Stimulated activated naive CD8-positive, alpha-beta T cell treated with anti-CD3 and anti-CD28 coated beads, Interleukin-15, amount 100 ng/mL, for 72 hours (primary cell): Measurements from ENCODE around the gene AFF1.
"Not testable (repeated sequence)": the region's sequence is repeated elsewhere in the genome, so short reads cannot be mapped to it uniquely, and the experiment has no call there.

Experiments
- ATAC-seq: fragments of 150-1000 bp; cut with Tn5 transposase; 2 replicates; pipeline ENCODE4 v1.10.0; 2021; ENCODE audit warnings: mild to moderate bottlenecking, moderate library complexity
- DNase-seq, 2 donors: peaks; one replicate each; pipeline ENCODE4 v3.0.0; 2021 to 2022
- H3K27ac Mint-ChIP-seq, 2 donors: one replicate each; pipeline ENCODE4 v1.8.0; 2022; ENCODE audit warnings: mild to moderate bottlenecking in 2 of 2, mixed read lengths in 2 of 2, moderate library complexity in 2 of 2
- H3K27me3 Mint-ChIP-seq: one replicate; pipeline ENCODE4 v1.8.0; 2022; ENCODE audit warnings: mixed read lengths
- H3K4me1 Mint-ChIP-seq: one replicate; pipeline ENCODE4 v1.8.0; 2022; ENCODE audit warnings: mild to moderate bottlenecking, mixed read lengths
- H3K4me3 Mint-ChIP-seq, 2 donors: one replicate each; pipeline ENCODE4 v1.8.0; 2022; ENCODE audit warnings: mild to moderate bottlenecking in 2 of 2, mixed read lengths in 2 of 2, moderate library complexity in 1 of 2
- H3K9me3 Mint-ChIP-seq, 2 donors: one replicate each; pipeline ENCODE4 v1.8.0; 2022; ENCODE audit warnings: mixed read lengths in 2 of 2

Gene AFF1

DNA sequence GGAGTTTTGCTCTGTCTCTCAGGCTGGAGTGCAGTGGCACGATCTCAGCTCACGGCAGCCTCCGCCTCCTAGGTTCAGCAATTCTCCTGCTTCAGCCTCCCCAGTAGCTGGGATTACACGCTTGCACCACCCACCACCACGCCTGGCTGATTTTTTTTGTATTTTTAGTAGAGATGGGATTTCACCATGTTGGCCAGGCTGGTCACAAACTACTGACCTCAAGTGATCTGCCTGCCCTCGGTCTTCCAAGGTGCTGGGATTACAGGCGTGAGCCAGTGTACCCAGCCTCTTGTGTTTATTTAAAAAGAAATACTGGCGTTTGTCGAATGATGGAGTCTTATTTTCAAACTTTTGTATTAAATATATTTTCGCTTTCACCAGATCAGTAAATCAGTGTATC is 137.7 kb downstream of the AFF1 start:
- ATAC-seq, H3K4me3 Mint-ChIP-seq, H3K27ac Mint-ChIP-seq: not testable (repeated sequence)

DNA sequence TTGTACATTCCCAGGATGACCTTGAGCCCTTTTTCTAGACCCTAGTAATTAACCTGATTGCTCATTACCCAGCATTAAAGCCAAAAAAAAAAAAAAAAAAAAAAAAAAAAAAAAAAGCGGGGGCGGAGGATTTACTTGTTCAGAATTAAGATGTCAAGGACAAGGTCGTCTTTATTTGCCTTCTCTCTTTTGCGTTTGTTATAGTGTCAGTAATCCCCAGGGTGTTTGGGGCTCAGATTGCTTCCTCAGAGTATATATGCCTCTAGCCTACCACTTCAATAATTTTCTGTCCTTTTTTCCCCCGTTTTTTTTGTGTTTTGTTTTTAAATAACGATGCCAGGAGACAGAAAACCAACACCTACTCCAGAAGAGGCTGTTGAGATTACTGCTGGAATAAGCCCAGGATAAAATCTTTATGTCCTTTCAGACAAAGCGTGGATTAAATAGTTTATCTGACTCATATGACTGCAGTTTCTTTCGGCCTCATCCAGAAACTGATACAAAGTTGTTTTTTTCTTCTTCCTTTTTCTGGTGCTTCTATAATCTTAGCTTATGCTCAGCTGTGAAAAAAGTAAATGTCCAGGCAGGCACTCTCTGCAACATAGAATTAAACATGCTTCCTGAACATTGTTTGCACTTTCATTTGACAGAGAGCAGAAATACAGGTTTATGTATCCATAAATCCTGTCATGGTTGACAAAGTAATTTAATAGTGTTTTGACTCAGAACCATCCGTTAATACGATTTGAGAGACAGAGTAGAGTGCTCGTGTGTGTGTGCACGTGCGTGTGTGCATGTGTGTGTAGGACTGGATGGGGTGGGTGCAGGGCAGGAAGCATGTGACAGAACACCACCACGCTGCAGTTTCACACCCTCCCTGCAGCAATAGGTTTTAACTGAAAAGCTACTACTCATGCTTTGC is 138.6 kb downstream of the AFF1 start:
- ATAC-seq (peak; percentile 95), DNase-seq (peak; percentile 29 to 52)
- Mint-ChIP-seq H3K27me3 (no peaks in the 10 kb centered on the region), H3K4me3 (peak overlapping the region; percentile 69 to 80), H3K27ac (peak overlapping the region; percentile 19 to 56), H3K9me3 (no peaks in the 10 kb centered on the region), H3K4me1 (peaks cover 49% of the 10 kb centered on the region)

More for the DNA sequence above, 137.7 kb downstream of the AFF1 start:
- DNase-seq, H3K27me3 Mint-ChIP-seq, H3K9me3 Mint-ChIP-seq: not testable (repeated sequence)
- H3K4me1 Mint-ChIP-seq = peaks cover 49% of the 10 kb centered on the region

DNA sequence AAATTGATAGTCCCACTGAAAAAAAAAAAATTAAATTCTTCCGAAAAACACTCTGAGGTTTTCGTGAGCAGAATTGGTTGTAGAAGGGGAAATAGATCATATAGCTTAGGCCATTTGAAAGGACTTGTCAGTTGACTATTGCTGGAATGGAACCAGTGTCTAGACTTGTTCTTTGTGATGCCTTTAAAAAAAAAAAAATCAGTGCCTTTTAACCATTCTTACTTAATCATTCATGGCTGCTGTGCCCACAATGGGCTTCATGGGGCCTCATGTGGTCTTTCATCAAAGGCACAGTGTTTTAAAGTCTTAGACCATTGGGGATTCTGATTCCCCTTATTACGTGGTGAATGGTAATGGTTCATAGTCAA is 139.3 kb downstream of the AFF1 start:
- Mint-ChIP-seq H3K4me1 (peaks cover 49% of the 10 kb centered on the region), H3K9me3 (no peaks in the 10 kb centered on the region), H3K27ac (peak overlapping the region in 1 of 2 donors; percentile 6), H3K4me3 (peak overlapping the region; percentile 69 to 80), H3K27me3 (no peaks in the 10 kb centered on the region)
- DNase-seq (peak in 1 of 2 donors; percentile 49), ATAC-seq (peak; percentile 86)

DNA sequence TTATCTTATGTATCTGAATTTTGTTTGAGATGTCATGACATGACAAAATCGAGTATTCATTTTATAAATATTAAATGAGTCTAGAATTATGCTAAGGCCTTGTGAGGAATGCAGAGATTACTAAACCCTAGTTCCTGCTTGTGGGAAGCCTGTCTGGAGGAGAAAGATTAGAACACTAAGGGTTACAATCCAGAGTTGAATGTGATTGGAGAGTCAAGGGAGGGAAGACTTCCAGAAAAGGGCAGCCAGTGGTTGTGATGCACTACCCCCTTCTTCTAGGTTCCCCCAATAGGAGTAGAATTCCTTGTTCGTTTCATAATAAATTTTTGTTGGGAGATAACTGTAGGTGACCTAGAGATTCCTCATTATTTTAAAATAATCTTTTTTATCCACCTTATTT is 141.1 kb downstream of the AFF1 start:
- ATAC-seq = no peak
- no peaks in the 10 kb centered on the region for H3K27me3 Mint-ChIP-seq
- no peak overlapping the region for H3K4me3 Mint-ChIP-seq
- DNase-seq = no peak
- peaks cover 55% of the 10 kb centered on the region for H3K4me1 Mint-ChIP-seq
- no peak overlapping the region for H3K27ac Mint-ChIP-seq
- no peaks in the 10 kb centered on the region for H3K9me3 Mint-ChIP-seq

DNA sequence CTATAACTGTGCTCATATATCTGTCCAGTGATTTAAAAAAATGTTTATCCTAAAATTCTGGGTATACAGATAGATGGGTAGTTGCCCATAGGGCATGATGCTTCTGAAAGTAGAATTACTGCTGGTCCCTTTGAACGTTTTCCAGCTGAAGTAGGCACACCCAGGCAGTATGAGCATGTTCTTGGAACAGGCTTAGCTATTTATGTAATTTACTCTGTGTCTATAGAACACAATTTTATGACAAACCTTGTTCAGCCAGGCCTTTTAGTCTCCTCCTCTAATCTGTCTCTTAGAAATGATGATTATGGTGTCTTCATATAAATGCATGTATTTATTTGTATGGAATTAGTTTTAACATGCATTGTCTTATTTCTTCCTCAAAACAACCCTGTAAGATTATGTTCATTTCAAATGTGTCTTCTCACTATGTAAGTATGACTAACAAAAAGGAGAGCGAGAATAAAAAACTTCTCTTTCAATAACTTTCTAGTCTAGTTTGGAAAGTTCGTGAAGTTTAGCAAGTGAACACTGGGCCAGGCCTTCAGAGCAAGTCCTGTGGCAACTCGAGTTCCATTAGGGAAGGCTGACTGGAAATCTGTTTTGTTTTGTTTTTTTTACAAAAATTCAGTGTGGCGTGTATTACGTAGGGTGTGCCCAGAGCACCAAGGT is 142.0 kb downstream of the AFF1 start:
- H3K4me1 Mint-ChIP-seq = peaks cover 47% of the 10 kb centered on the region
- no peak overlapping the region for H3K4me3 Mint-ChIP-seq
- DNase-seq = no peak
- no peaks in the 10 kb centered on the region for H3K9me3 Mint-ChIP-seq
- H3K27ac Mint-ChIP-seq = no peak overlapping the region
- no peaks in the 10 kb centered on the region for H3K27me3 Mint-ChIP-seq
- ATAC-seq = no peak

DNA sequence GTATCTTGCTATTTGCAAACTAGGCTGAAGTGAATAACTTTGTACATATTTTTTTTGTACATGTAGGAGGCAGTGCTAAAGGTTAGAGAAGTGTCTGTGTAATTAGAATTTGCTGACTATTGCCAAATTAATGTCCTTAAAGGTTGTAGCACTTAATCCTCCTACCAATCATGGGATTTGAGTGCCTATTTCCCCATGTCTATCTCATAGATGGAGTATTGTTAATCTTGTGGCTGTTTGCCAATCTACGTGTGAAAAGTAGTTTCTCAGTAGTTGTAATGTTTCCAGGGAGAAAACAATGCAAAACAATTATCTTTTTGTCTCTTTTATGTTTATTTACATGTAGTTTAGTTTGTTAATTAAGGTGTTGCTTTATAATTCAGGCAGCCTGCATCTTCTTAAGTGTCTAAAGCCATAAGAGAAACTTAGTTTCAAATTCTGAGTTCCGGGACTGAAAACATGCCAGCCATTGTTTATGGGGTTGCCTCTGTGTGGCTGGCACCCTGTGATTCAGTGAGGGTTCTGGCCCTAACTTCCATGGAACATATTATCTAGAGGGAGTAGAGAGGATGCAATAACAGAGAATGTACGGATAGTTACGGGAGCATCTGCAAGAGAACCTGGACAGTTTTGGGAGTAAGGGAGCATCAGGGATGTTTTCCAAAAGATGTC is 143.2 kb downstream of the AFF1 start:
- no peaks in the 10 kb centered on the region for H3K9me3 Mint-ChIP-seq
- DNase-seq (no peak), ATAC-seq (no peak)
- H3K27ac Mint-ChIP-seq = no peak overlapping the region
- peaks cover 39% of the 10 kb centered on the region for H3K4me1 Mint-ChIP-seq
- H3K27me3 Mint-ChIP-seq = no peaks in the 10 kb centered on the region
- H3K4me3 Mint-ChIP-seq = no peak overlapping the region

DNA sequence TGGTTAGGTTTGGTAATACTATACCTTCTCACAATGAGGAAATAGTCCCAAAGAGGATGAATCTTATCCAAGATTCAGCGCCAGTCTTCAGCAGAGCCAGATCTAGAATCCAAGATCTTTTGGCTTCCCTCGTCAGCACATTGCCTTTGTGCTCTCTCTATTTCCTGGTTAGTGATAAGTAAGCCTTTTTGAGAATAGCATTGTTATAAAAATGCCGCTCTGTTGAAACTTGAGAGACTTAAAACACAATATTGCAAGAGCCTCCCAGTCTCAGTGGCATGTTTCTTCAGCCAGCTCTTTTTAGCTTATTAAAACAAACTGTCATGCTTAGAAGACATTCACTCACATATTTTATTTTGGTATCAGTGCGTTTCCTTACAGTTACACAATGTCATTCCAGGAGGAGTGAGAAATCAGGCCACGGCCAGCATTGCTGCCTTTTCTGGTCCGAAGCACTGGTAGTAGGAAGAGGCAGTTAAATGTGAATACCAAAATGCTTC is 144.2 kb downstream of the AFF1 start:
- Mint-ChIP-seq H3K27ac (no peak overlapping the region), H3K4me3 (no peak overlapping the region), H3K27me3 (no peaks in the 10 kb centered on the region), H3K4me1 (peaks cover 33% of the 10 kb centered on the region), H3K9me3 (no peaks in the 10 kb centered on the region)
- ATAC-seq = no peak
- no peak for DNase-seq

DNA sequence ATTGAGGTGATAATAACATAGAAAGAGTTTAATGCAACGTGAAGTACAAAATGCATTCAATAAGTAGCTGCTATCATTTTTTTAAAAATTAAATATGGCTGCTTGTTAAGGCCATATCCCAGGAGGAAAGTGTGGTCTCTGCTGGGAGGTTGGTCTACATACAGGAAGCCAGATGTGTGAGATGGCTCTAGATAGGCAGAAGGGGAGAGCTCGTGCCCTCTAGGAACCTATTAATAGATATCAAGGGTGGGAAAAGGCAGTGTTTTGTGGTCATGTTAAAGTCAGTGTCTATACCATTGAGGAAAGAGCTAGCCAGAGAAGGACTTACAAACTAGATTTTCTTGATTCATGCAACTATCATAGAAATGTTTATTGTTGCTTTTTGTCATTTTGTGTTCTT is 145.2 kb downstream of the AFF1 start:
- no peak overlapping the region for H3K4me3 Mint-ChIP-seq
- ATAC-seq (no peak), DNase-seq (no peak)
- peaks cover 34% of the 10 kb centered on the region for H3K4me1 Mint-ChIP-seq
- H3K27me3 Mint-ChIP-seq = no peaks in the 10 kb centered on the region
- no peak overlapping the region for H3K27ac Mint-ChIP-seq
- no peaks in the 10 kb centered on the region for H3K9me3 Mint-ChIP-seq

DNA sequence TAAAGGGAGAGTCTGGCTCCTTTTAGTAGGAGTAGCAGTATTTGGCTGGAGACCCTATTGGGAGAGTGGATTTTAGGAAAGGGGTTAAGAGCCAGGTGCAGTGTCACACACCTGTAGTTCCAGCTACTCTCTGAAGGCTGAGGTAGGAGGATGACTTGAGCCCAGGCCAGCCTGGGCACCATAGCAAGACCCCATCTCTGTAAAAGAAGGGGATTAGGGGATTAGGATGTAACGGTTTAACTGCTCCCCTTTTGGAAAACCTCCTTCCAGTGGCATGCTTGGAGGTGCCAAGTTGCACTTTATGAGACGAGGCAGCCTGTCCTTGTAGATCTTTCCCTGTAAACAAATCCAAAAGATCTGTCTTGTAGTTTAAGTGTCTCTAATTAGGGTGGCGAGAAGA is 145.7 kb downstream of the AFF1 start:
- DNase-seq (no peak), ATAC-seq (no peak)
- peaks cover 31% of the 10 kb centered on the region for H3K4me1 Mint-ChIP-seq
- H3K27me3 Mint-ChIP-seq = no peaks in the 10 kb centered on the region
- H3K9me3 Mint-ChIP-seq = no peaks in the 10 kb centered on the region
- no peak overlapping the region for H3K27ac Mint-ChIP-seq
- no peak overlapping the region for H3K4me3 Mint-ChIP-seq

DNA sequence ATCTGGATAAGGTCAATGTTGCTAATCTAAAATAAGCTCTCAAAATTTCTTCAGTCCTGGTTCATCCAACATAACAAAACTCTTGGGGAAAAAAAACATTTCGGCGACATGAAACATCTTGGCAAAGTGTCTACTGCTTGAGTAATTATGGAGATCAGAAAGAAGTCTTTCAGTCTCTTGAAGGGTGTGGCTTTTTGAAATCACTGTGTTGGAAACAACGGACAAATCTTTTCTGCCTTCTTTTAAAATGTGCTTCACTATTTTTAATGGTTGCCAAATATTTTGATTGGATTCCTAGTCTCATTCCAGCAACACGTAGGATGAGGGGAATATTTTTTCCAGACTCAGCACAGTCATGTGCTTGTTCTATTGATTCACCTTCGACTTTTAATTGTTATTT is 147.0 kb downstream of the AFF1 start:
- no peak overlapping the region for H3K27ac Mint-ChIP-seq
- H3K9me3 Mint-ChIP-seq = no peaks in the 10 kb centered on the region
- DNase-seq (no peak), ATAC-seq (no peak)
- H3K4me3 Mint-ChIP-seq = no peak overlapping the region
- peaks cover 25% of the 10 kb centered on the region for H3K4me1 Mint-ChIP-seq
- no peaks in the 10 kb centered on the region for H3K27me3 Mint-ChIP-seq

DNA sequence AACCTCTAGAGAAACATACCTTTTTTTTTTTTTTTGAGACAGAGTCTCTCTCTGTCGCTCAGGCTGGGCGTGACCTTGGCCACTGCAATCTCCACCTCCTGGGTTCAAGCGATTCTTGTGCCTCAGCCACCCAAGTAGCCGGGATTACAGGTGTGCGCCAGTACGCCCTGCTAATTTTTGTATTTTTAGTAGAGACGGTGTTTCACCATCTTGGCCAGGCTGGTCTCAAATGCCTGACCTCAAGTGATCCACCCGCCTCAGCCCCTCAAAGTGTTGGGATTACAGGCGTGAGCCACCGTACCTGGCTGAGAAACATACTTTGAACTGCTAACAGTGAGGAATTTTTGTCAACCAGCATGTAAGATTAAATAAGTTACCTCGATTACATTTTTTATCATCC is 150.9 kb downstream of the AFF1 start:
- not testable (repeated sequence) for ATAC-seq, H3K9me3 Mint-ChIP-seq, H3K4me3 Mint-ChIP-seq, H3K27ac Mint-ChIP-seq, H3K27me3 Mint-ChIP-seq, DNase-seq
- H3K4me1 Mint-ChIP-seq = peaks cover 17% of the 10 kb centered on the region

DNA sequence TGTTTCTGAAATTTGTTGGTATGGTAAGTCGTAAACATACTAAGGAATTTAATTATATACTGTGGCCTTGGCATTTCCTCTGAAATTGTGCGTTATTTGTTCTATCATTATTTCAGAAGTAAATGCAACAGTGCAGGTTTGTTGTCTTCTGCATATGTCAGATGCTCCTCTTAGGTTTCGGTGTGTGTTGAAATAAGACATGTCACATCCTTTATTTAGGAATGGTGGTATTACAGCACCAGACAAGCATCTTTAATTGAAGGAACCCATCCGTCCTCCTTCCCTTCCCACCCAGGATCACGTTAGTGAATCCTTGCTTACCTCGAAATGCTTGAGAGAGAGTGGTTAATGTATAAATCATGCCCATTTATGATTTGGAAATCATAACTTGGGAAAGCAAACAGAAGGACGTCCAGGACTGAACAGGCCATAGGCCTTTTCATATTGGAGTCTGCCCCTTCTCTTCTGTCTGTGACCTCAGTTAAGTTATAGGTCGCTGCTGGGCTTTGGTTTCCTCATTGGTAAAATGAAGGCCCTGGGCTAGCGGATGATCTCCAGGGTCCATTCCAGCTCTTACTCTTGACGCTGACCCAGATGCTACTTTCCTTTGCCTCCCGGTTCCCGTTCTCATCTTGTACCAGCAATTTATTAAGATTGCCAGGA is 151.5 kb downstream of the AFF1 start:
- H3K27ac Mint-ChIP-seq = no peak overlapping the region

DNA sequence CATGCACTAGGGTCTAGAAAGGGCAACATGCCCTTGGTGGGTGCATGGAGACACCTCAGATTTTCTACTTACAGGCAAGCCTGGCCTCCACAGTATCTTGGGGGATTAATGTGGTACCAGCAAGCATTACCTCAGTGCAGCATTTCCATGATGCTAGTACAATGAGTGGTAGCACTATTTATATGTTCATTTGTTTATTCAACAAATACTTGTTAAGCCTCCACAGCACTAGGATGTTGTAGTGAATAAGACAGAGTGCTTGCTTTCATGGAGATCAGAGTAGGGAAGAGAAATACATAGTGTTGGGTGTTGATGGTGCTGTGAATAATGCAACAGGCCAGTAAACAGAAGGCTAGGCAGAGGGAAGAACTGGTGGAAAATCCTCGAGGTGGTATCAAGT is 152.2 kb downstream of the AFF1 start:
- Mint-ChIP-seq H3K4me3 (no peak overlapping the region), H3K27me3 (no peaks in the 10 kb centered on the region), H3K9me3 (no peaks in the 10 kb centered on the region), H3K4me1 (peaks cover 17% of the 10 kb centered on the region), H3K27ac (peak overlapping the region in 1 of 2 donors; percentile 1)
- DNase-seq = no peak
- no peak for ATAC-seq

More for the DNA sequence above, 151.5 kb downstream of the AFF1 start:
- ATAC-seq (no peak), DNase-seq (no peak)
- no peaks in the 10 kb centered on the region for H3K9me3 Mint-ChIP-seq
- no peak overlapping the region for H3K4me3 Mint-ChIP-seq
- H3K4me1 Mint-ChIP-seq = peaks cover 17% of the 10 kb centered on the region
- H3K27me3 Mint-ChIP-seq = no peaks in the 10 kb centered on the region

DNA sequence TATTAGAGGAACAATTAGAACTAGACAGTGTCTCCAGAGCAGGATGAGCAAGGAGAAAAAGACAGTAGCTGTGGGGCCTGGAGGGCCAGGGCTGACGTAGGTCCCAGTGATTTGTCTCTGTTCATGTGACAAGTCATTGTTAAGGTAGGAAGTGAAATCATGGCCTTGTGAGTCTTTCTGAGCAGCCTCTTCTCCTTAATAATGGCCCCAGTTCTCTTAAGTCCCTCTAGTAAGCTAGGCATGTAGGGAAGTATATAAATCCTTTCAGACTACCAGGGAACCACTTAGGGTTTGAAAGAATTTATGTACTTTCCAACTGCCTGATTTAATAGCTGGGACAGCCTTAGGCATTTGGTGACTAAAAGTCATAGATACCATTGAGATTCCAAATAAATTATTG is 152.6 kb downstream of the AFF1 start:
- Mint-ChIP-seq H3K4me1 (peaks cover 17% of the 10 kb centered on the region), H3K4me3 (no peak overlapping the region), H3K27ac (no peak overlapping the region), H3K27me3 (no peaks in the 10 kb centered on the region), H3K9me3 (no peaks in the 10 kb centered on the region)
- no peak for ATAC-seq
- no peak for DNase-seq

DNA sequence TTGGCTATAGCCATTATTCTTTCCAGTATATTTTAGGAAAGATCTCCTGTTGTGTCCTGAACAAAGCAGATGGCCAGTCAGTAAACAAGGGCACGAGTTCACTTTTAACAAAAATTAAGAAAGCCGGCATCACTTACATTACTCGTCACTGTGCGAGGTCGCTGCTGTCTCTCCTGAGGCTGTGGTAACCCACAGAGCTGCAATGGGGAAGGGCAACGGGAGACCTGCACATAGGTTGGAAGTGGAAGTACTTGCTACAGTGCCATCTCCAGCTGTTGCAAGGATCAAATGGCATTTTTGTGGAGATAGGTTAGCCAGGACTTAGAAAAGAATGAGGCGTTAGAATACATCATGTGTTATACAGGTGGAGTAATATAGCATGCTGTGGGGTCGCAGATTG is 153.4 kb downstream of the AFF1 start:
- Mint-ChIP-seq H3K27me3 (no peaks in the 10 kb centered on the region), H3K4me3 (no peak overlapping the region), H3K9me3 (no peaks in the 10 kb centered on the region), H3K27ac (no peak overlapping the region), H3K4me1 (peaks cover 25% of the 10 kb centered on the region)
- no peak for ATAC-seq
- no peak for DNase-seq
